Measurements from ENCODE around the gene SPRED2. TPM values are rescaled to one million over a fixed set of nuclear protein-coding genes. Genes with fewer than 3 reads are reported as not detected.

Gene SPRED2
- total and polyA plus RNA-seq, 2 experiments from 2014 or later = 19.7 to 20.3 TPM

- Histone ChIP-seq H2AFZ (no peak overlapping the region), H3F3A (ENCODE audit: insufficient read depth) (peaks cover 25% of the 10 kb centered on the region), H3K27ac (no peak overlapping the region), H3K9me2 (ENCODE audit: insufficient read depth) (no peaks in the 10 kb centered on the region), H3K9ac (no peak overlapping the region), H3K4me2 (ENCODE audit: unreplicated experiment) (no peak overlapping the region), H3K9me3 (ENCODE audit: low read depth) (no peaks in the 10 kb centered on the region), H3K4me1 (ENCODE audit: insufficient read depth) (peaks cover 53% of the 10 kb centered on the region), H3K79me2 (ENCODE audit: insufficient read depth) (peaks cover 98% of the 10 kb centered on the region), H3K4me3 (no peak overlapping the region), H3K36me3 (ENCODE audit: low read depth) (no peaks in the 10 kb centered on the region), H3K27me3 (replicated peaks; ENCODE audit: insufficient read depth) (no peaks in the 10 kb centered on the region), H4K20me1 (ENCODE audit: insufficient read depth) (no peaks in the 10 kb centered on the region; the same call in none of the 2 replicates)
- in situ Hi-C loops (cut with MboI) = no loop called here
- DNase-seq = no peak
- TF ChIP-seq EZH2phosphoT487 (IDR thresholded peaks at IDR 0.05; ENCODE audit: insufficient read depth, low read depth) = no peak
- no peak for TF ChIP-seq EZH2 (IDR thresholded peaks at IDR 0.05; ENCODE audit: insufficient read depth, poor library complexity, severe bottlenecking)
- 66 to 68% methylated on average over 5 of the region's 5 CpGs for WGBS, 2 experiments (ENCODE audit: low coverage in 1 of 2, low lambda C conversion rate in 2 of 2, missing lambda C conversion rate in 2 of 2)
Observed at GRCh38 chr2:65392609-65393008, 39.8 kb downstream of the SPRED2 start.

- Histone ChIP-seq H3K9me2 (ENCODE audit: insufficient read depth) (no peaks in the 10 kb centered on the region), H2AFZ (no peak overlapping the region), H3F3A (ENCODE audit: insufficient read depth) (no peaks in the 10 kb centered on the region), H3K27me3 (replicated peaks; ENCODE audit: insufficient read depth) (no peaks in the 10 kb centered on the region), H3K36me3 (ENCODE audit: low read depth) (no peaks in the 10 kb centered on the region), H3K4me3 (no peak overlapping the region), H3K79me2 (ENCODE audit: insufficient read depth) (peaks cover 100% of the 10 kb centered on the region), H3K4me2 (ENCODE audit: unreplicated experiment) (no peak overlapping the region), H3K9me3 (ENCODE audit: low read depth) (no peaks in the 10 kb centered on the region), H3K4me1 (ENCODE audit: insufficient read depth) (peaks cover 29% of the 10 kb centered on the region), H4K20me1 (ENCODE audit: insufficient read depth) (no peaks in the 10 kb centered on the region; the same call in 1 of the 2 replicates), H3K27ac (no peak overlapping the region), H3K9ac (no peak overlapping the region)
- DNase-seq = no peak
- no peak for TF ChIP-seq EZH2phosphoT487 (IDR thresholded peaks at IDR 0.05; ENCODE audit: insufficient read depth, low read depth)
- no peak for TF ChIP-seq EZH2 (IDR thresholded peaks at IDR 0.05; ENCODE audit: insufficient read depth, poor library complexity, severe bottlenecking)
- in situ Hi-C loops (cut with MboI) = no loop called here
- 88 to 93% methylated on average over 6 of the region's 6 CpGs for WGBS, 2 experiments (ENCODE audit: low coverage in 1 of 2, low lambda C conversion rate in 2 of 2, missing lambda C conversion rate in 2 of 2)
Observed at GRCh38 chr2:65390134-65390533, 42.3 kb downstream of the SPRED2 start.

GRCh38 chr2:65389476-65389875, 42.9 kb downstream of the SPRED2 start:
- Histone ChIP-seq H3K4me3 (no peak overlapping the region), H3K79me2 (ENCODE audit: insufficient read depth) (peaks cover 100% of the 10 kb centered on the region), H3F3A (ENCODE audit: insufficient read depth) (no peaks in the 10 kb centered on the region), H3K27me3 (replicated peaks; ENCODE audit: insufficient read depth) (no peaks in the 10 kb centered on the region), H3K4me1 (ENCODE audit: insufficient read depth) (peaks cover 29% of the 10 kb centered on the region), H3K9me3 (ENCODE audit: low read depth) (no peaks in the 10 kb centered on the region), H3K27ac (no peak overlapping the region), H2AFZ (no peak overlapping the region), H3K9me2 (ENCODE audit: insufficient read depth) (no peaks in the 10 kb centered on the region), H3K4me2 (ENCODE audit: unreplicated experiment) (no peak overlapping the region), H4K20me1 (ENCODE audit: insufficient read depth) (no peaks in the 10 kb centered on the region; the same call in 1 of the 2 replicates), H3K36me3 (ENCODE audit: low read depth) (no peaks in the 10 kb centered on the region), H3K9ac (no peak overlapping the region)
- in situ Hi-C loops (cut with MboI) = no loop called here
- WGBS, 2 experiments (ENCODE audit: low coverage in 1 of 2, low lambda C conversion rate in 2 of 2, missing lambda C conversion rate in 2 of 2) = 36 to 58% methylated on average over 1 of the region's 1 CpG
- no peak for DNase-seq
- TF ChIP-seq EZH2phosphoT487 (IDR thresholded peaks at IDR 0.05; ENCODE audit: insufficient read depth, low read depth) (no peak), EZH2 (IDR thresholded peaks at IDR 0.05; ENCODE audit: insufficient read depth, poor library complexity, severe bottlenecking) (no peak)

- Histone ChIP-seq H3K36me3 (ENCODE audit: low read depth) (no peaks in the 10 kb centered on the region), H3K9ac (no peak overlapping the region), H3K9me3 (ENCODE audit: low read depth) (no peaks in the 10 kb centered on the region), H3K4me2 (ENCODE audit: unreplicated experiment) (no peak overlapping the region), H3K79me2 (ENCODE audit: insufficient read depth) (peaks cover 100% of the 10 kb centered on the region), H4K20me1 (ENCODE audit: insufficient read depth) (no peaks in the 10 kb centered on the region; the same call in 1 of the 2 replicates), H3K27me3 (replicated peaks; ENCODE audit: insufficient read depth) (no peaks in the 10 kb centered on the region), H3K4me3 (no peak overlapping the region), H2AFZ (no peak overlapping the region), H3K27ac (no peak overlapping the region), H3F3A (ENCODE audit: insufficient read depth) (0 out of 2 replicates have a peak, but pooled peaks cover under 1% of the 10 kb centered on the region), H3K4me1 (ENCODE audit: insufficient read depth) (peaks cover 34% of the 10 kb centered on the region), H3K9me2 (ENCODE audit: insufficient read depth) (no peaks in the 10 kb centered on the region)
- in situ Hi-C loops (cut with MboI) = no loop called here
- TF ChIP-seq EZH2 (IDR thresholded peaks at IDR 0.05; ENCODE audit: insufficient read depth, poor library complexity, severe bottlenecking) = no peak
- TF ChIP-seq EZH2phosphoT487 (IDR thresholded peaks at IDR 0.05; ENCODE audit: insufficient read depth, low read depth) = no peak
- peak; percentile 30 for DNase-seq
- 69 to 73% methylated on average over 3 of the region's 3 CpGs for WGBS, 2 experiments (ENCODE audit: low coverage in 1 of 2, low lambda C conversion rate in 2 of 2, missing lambda C conversion rate in 2 of 2)
Observed at GRCh38 chr2:65388596-65389390, 43.6 kb downstream of the SPRED2 start.
